GM12878 (cell line): Measurements from ENCODE around the gene REEP6.

Source experiments
- BHLHE40 ChIP-seq, 2 experiments: fragments of 450-650 bp in 1 of 2; IDR thresholded peaks; 2 replicates each; pipeline ENCODE4 v1.6.1; 2011 to 2017; ENCODE audit warnings: low read depth in 2 of 2, borderline replicate concordance in 1 of 2, improper control_type of control experiment in 1 of 2, low read length in 1 of 2, mild to moderate bottlenecking in 1 of 2
- EP300 ChIP-seq, 2 experiments: fragments of 150-350 bp in 1 of 2; IDR thresholded peaks; 2 replicates each; pipeline ENCODE4 v1.6.1; 2011 to 2012; ENCODE audit warnings: low read depth in 2 of 2, low read length in 2 of 2, borderline replicate concordance in 1 of 2, improper control_type of control experiment in 1 of 2, inconsistent platforms in 1 of 2; ENCODE audit not compliant: control insufficient read depth in 1 of 2
- EZH2 ChIP-seq: IDR thresholded peaks from 2 replicates; pipeline ENCODE4 v1.6.1; 2012; ENCODE audit warnings: low read depth, mild to moderate bottlenecking, control low read depth, inconsistent platforms, low read length, borderline replicate concordance; ENCODE audit not compliant: control insufficient read depth
- FOS ChIP-seq: IDR thresholded peaks from 3 replicates; pipeline ENCODE4 v1.6.1; 2011; ENCODE audit warnings: borderline replicate concordance; ENCODE audit not compliant: insufficient read length; ENCODE audit errors: extremely low read depth
- PAX5 ChIP-seq: IDR thresholded peaks from 2 replicates; pipeline ENCODE4 v1.6.1; 2011; ENCODE audit warnings: low read depth, low read length, borderline replicate concordance
- SUZ12 ChIP-seq: fragments of 200-600 bp; sonication (generic); IDR thresholded peaks from one replicate; pipeline ENCODE4 v1.6.1; 2018; ENCODE audit warnings: antibody characterized with exemption, mild to moderate bottlenecking; ENCODE audit not compliant: unreplicated experiment
- ZNF217 ChIP-seq: fragments of 450-650 bp; IDR thresholded peaks from 2 replicates; pipeline ENCODE4 v1.6.1; 2017; ENCODE audit warnings: antibody characterized with exemption, mild to moderate bottlenecking
- TF ChIP-seq, protein P1 (sequence below), 3 experiments: IDR thresholded peaks in 2 of 3; conservative IDR thresholded peaks in 1 of 3; 2 replicates each; pipeline ENCODE4 v1.5.1; 2011; ENCODE audit warnings: low read depth in 3 of 3, low read length in 3 of 3, mild to moderate bottlenecking in 3 of 3, control low read depth in 2 of 3, moderate library complexity in 2 of 3, inconsistent platforms in 1 of 3, mixed read lengths in 1 of 3; ENCODE audit not compliant: control insufficient read depth in 2 of 3, insufficient read depth in 1 of 3; ENCODE audit errors: extremely low read depth in 1 of 3
- TF ChIP-seq, protein P2 (sequence below): fragments of 450-650 bp; IDR thresholded peaks from 2 replicates; pipeline ENCODE4 v1.6.1; 2018; ENCODE audit warnings: mild to moderate bottlenecking, low read depth, moderate library complexity; ENCODE audit not compliant: partially characterized antibody

DNA sequence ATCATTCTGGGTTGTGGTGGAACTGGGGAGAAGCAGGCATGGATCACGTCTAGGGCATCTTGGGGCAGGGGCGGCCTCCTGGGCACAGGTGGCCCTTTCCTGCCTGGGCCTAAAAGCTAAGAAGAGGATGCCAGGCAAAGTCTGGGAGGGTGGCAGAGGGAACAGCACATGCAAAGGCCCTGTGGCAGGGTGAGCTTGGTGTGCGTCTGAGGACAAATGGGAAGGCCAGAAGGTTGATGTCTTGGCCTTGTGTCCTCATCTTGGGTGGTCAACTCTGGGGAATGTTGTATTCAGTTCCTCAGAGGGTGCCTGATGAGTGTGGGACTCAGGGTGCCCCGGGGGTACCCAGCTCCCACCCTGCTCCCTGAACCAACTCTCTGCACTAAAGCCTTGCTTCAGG is 27.5 kb downstream of the REEP6 start:
- TF ChIP-seq ZNF217: no peak
- TF ChIP-seq SUZ12: no peak
- TF ChIP-seq, protein P1, sequence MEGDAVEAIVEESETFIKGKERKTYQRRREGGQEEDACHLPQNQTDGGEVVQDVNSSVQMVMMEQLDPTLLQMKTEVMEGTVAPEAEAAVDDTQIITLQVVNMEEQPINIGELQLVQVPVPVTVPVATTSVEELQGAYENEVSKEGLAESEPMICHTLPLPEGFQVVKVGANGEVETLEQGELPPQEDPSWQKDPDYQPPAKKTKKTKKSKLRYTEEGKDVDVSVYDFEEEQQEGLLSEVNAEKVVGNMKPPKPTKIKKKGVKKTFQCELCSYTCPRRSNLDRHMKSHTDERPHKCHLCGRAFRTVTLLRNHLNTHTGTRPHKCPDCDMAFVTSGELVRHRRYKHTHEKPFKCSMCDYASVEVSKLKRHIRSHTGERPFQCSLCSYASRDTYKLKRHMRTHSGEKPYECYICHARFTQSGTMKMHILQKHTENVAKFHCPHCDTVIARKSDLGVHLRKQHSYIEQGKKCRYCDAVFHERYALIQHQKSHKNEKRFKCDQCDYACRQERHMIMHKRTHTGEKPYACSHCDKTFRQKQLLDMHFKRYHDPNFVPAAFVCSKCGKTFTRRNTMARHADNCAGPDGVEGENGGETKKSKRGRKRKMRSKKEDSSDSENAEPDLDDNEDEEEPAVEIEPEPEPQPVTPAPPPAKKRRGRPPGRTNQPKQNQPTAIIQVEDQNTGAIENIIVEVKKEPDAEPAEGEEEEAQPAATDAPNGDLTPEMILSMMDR (IDR thresholded peaks at IDR 0.05 in 2 of 3, conservative IDR thresholded peaks at IDR 0.05 in 1 of 3; ENCODE audit: control insufficient read depth in 2 of 3, extremely low read depth in 1 of 3, insufficient read depth in 1 of 3, low read depth in 3 of 3, low read length in 3 of 3): no peak
- no peak for TF ChIP-seq PAX5
- no peak for TF ChIP-seq EZH2
- no peak for TF ChIP-seq FOS
- no peak for TF ChIP-seq BHLHE40 (IDR thresholded peaks at IDR 0.05; ENCODE audit: borderline replicate concordance in 1 of 2, low read depth in 2 of 2, low read length in 1 of 2)
- TF ChIP-seq EP300 (IDR thresholded peaks at IDR 0.05; ENCODE audit: borderline replicate concordance in 1 of 2, control insufficient read depth in 1 of 2, low read depth in 2 of 2, low read length in 2 of 2): no peak
- TF ChIP-seq, protein P2, sequence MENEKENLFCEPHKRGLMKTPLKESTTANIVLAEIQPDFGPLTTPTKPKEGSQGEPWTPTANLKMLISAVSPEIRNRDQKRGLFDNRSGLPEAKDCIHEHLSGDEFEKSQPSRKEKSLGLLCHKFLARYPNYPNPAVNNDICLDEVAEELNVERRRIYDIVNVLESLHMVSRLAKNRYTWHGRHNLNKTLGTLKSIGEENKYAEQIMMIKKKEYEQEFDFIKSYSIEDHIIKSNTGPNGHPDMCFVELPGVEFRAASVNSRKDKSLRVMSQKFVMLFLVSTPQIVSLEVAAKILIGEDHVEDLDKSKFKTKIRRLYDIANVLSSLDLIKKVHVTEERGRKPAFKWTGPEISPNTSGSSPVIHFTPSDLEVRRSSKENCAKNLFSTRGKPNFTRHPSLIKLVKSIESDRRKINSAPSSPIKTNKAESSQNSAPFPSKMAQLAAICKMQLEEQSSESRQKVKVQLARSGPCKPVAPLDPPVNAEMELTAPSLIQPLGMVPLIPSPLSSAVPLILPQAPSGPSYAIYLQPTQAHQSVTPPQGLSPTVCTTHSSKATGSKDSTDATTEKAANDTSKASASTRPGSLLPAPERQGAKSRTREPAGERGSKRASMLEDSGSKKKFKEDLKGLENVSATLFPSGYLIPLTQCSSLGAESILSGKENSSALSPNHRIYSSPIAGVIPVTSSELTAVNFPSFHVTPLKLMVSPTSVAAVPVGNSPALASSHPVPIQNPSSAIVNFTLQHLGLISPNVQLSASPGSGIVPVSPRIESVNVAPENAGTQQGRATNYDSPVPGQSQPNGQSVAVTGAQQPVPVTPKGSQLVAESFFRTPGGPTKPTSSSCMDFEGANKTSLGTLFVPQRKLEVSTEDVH: no peak
